Brain microvascular endothelial cell (primary cell): ENCODE results near the gene NOTCH1.

ENCODE experiments used
- DNase-seq: peaks from one replicate; pipeline ENCODE4 v3.0.0-alpha.2; 2020
- H3K27ac ChIP-seq: fragments of 250-450 bp; sonication (Bioruptor Pico); 2 replicates; pipeline ENCODE4 v1.5.1; 2020; ENCODE audit warnings: mild to moderate bottlenecking, moderate library complexity
- H3K27me3 ChIP-seq: fragments of 250-450 bp; sonication (Bioruptor Pico); replicated peaks from 2 replicates; pipeline ENCODE4 v1.5.1; 2020; ENCODE audit warnings: mild to moderate bottlenecking
- H3K36me3 ChIP-seq: fragments of 250-450 bp; sonication (Bioruptor Pico); replicated peaks from 2 replicates; pipeline ENCODE4 v1.5.1; 2020; ENCODE audit warnings: mild to moderate bottlenecking
- H3K4me3 ChIP-seq: 2 replicates; pipeline ENCODE4 v1.5.1; 2011; ENCODE audit warnings: low read depth, mild to moderate bottlenecking, control low read depth, low read length, moderate library complexity
- in situ Hi-C: cut with HindIII; loops from 2 replicates; pipeline ENCODE4 v1.10.0; 2017; ENCODE audit warnings: low sequenced_read_pairs, low pct_ligation_motif_present
- TF ChIP-seq, protein P1 (sequence below): IDR thresholded peaks from 2 replicates; pipeline ENCODE4 v1.5.1; 2011; ENCODE audit warnings: low read depth, mild to moderate bottlenecking, moderate library complexity, low read length, control low read depth, inconsistent platforms; ENCODE audit errors: missing control alignments

NOTCH1 gene

DNA sequence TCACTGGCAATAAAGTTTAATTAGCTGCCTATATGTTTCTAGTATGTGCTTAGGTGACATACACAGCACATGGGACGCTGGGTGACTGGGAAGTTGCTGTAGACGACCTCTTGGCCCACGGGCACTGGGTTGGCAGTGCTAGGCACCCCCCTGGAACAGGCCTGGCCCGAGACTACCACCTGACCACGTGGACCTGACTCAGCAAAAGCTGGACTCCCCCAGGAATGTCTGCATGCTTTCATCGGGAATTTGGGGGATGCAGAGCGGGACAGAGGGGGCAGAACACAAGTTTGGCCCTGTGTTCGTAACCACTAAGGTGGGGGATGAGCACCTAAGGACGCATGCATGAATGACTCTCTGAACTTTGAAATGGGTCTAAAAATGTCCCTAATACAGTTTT is 89.6 kb downstream of the NOTCH1 start:
- no peak for DNase-seq
- Histone ChIP-seq H3K27me3 (no peaks in the 10 kb centered on the region), H3K36me3 (peaks cover 80% of the 10 kb centered on the region), H3K4me3 (no peak overlapping the region), H3K27ac (no peak overlapping the region)
- TF ChIP-seq, protein P1, sequence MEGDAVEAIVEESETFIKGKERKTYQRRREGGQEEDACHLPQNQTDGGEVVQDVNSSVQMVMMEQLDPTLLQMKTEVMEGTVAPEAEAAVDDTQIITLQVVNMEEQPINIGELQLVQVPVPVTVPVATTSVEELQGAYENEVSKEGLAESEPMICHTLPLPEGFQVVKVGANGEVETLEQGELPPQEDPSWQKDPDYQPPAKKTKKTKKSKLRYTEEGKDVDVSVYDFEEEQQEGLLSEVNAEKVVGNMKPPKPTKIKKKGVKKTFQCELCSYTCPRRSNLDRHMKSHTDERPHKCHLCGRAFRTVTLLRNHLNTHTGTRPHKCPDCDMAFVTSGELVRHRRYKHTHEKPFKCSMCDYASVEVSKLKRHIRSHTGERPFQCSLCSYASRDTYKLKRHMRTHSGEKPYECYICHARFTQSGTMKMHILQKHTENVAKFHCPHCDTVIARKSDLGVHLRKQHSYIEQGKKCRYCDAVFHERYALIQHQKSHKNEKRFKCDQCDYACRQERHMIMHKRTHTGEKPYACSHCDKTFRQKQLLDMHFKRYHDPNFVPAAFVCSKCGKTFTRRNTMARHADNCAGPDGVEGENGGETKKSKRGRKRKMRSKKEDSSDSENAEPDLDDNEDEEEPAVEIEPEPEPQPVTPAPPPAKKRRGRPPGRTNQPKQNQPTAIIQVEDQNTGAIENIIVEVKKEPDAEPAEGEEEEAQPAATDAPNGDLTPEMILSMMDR, result no peak
- in situ Hi-C loops, result no loop called here

- no peak for DNase-seq
- Histone ChIP-seq H3K27ac (no peak overlapping the region), H3K4me3 (no peak overlapping the region), H3K36me3 (peaks cover 80% of the 10 kb centered on the region), H3K27me3 (no peaks in the 10 kb centered on the region)
- in situ Hi-C loops, result no loop called here
- TF ChIP-seq, protein P1, result no peak
These were observed 90.5 kb downstream of the NOTCH1 start for GRCh38 chr9:136455043-136456002.

DNA sequence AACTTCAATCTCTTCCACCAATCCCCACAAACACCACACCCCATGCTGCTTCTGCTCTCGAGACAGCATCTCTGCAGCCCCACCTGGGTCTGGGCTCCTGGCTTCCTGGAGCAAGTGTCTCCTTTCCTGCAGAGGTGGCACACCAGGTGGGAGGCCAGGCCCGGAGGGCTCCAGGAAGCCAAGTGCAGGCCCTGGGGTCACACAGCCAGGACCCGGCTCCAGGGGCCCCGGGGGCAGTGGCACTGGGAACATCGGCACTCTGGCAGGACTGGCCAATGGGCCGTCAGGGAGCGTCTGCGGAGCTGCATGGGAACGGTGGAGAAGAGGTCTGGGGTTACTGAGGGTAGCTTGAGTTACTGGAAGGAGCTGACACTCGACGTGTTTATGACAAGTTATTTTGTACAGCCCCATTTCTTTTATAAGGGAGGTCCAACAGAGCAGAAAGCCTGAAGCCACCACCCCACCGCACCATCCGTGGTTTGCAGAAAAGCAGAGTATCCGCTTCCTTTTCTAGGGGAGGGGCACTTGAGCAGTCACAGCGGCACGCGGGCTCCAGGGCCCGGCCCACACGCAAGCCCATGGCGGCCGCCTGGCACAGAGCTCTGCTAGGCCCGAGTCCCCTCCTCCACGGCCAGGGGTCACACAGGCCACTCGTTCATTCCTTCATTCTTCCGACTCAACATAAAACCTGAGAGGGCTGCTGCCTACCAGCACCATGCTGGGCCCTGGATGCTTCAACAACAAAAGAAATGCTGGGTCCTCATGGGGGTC is 91.6 kb downstream of the NOTCH1 start:
- Histone ChIP-seq H3K27me3 (no peaks in the 10 kb centered on the region), H3K4me3 (no peak overlapping the region), H3K27ac (no peak overlapping the region), H3K36me3 (peaks cover 82% of the 10 kb centered on the region)
- DNase-seq, result no peak
- in situ Hi-C loops, result no loop called here
- TF ChIP-seq, protein P1, result no peak

- no peaks in the 10 kb centered on the region for H3K27me3 ChIP-seq
- no peak for DNase-seq
- in situ Hi-C loops, result no loop called here
- TF ChIP-seq, protein P1, result no peak
- peaks cover 82% of the 10 kb centered on the region for H3K36me3 ChIP-seq
- no peak overlapping the region for H3K27ac ChIP-seq
- no peak overlapping the region for H3K4me3 ChIP-seq
These were observed 92.5 kb downstream of the NOTCH1 start for GRCh38 chr9:136453326-136453725.

DNA sequence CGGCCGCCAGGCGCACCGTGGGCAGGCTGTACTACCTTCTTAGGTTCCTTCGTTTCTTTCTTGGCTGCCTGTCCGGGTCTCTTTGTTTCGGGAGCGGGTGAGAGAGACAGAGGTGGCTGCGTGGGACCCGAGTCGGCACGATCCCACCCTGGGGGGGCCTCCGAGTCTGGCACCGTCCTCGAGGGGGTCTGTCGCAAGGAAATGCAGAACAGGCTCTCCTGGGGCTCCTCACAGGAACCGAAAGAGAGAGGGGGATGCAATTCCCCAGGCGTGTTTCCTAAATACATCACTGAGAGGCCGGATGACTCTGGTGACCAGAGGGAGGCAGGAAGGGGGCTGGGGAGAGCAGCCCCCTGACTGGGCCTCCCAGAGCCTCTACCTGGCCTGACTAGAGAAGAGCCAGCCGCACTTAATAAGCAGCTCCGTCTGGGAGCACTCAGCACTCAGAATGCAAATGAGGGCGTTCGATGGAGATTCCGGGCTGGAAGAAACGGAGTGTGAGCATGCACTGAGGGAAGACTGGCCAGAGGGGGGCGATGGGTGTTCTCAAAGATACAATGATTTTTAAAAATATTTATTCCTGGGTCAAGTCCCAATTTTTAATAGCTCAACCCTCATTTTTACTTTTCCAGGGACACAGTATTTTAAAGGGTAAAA is 94.5 kb downstream of the NOTCH1 start:
- H3K36me3 ChIP-seq, result peaks cover 84% of the 10 kb centered on the region
- H3K4me3 ChIP-seq, result no peak overlapping the region
- no peak overlapping the region for H3K27ac ChIP-seq
- TF ChIP-seq, protein P1, result peak; percentile 18
- in situ Hi-C loops, result no loop called here
- no peak for DNase-seq
- H3K27me3 ChIP-seq, result no peaks in the 10 kb centered on the region
